ENCODE data around the gene FZD2.

FZD2 gene

DNA sequence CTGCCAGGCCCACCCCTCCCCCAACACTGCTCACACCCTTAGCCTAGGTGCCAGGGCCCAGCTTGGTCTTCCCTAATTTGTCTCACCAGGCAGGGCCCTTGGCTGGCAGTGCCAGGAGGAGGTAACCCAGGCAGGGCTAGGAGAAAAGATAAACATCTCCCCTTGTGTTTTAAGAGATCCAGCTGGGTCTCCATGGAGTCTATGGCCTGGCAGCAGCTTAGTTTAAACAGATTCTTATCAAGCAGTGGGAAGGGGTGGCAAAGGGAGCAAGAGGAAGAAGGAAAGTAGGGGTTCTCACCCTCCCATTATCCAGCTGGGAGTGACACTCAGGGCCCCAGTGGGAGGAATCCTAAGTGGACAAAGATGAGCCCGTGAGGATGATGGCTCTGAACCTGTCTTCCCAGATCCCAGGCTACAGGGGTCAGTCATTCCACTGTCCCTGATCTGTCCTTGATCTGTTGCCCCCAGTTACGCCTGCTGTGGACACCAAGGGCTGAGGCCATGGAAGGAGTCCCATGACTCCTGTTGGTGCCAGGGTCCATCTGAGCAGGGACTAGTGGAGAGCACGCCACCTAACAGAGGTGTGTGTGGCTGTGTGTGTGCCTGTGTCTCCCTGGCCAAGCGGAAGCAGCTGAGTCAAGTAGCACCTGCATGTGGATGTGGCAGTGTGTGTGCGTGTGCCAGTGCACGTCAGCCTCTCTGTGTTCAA, 51.6 kb downstream of the FZD2 start:
- no peak for DNase-seq

DNA sequence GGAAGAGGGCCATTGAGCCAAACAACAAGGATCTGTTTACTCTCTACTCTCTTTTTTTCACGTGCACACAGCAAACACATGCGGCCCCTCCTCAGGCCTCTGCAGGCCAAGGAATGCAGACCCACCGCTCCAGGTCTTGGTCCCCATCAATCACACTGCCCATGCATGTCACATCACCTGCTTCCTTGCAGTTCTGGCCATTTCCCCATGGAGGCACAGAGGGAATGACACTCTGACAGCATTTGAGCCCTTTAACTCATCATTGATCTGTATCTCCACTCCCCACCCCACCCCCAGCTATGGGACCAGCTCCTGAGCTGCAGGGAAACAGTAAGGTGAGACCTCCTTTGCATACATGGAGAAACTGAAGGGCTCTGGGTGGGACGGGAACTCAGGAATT, 53.0 kb downstream of the FZD2 start:
- DNase-seq: no peak

Measured in suppressor macrophage treated with lipopolysaccharide for 4 hours (primary cell).